GM15510 (cell line): ENCODE measurements around the gene ENPEP.

Experiments used
- POLR2A ChIP-seq: IDR thresholded peaks from 3 replicates; pipeline ENCODE4 v1.6.1; 2011; ENCODE audit warnings: borderline replicate concordance; ENCODE audit not compliant: insufficient read length; ENCODE audit errors: extremely low read depth

The ENPEP gene

GRCh38 chr4:110510955-110511544 lies 35.1 kb downstream of the ENPEP start:
- no peak for TF ChIP-seq POLR2A

- no peak for TF ChIP-seq POLR2A
Measured at GRCh38 chr4:110512901-110513300, 36.9 kb downstream of the ENPEP start.

- TF ChIP-seq POLR2A = no peak
Measured at GRCh38 chr4:110514889-110515479, 39.0 kb downstream of the ENPEP start.

- TF ChIP-seq POLR2A = no peak
Measured at GRCh38 chr4:110515676-110516075, 39.7 kb downstream of the ENPEP start.

GRCh38 chr4:110516106-110516922 lies 40.4 kb downstream of the ENPEP start:
- no peak for TF ChIP-seq POLR2A

- no peak for TF ChIP-seq POLR2A
Measured at GRCh38 chr4:110518889-110519490, 43.0 kb downstream of the ENPEP start.

- no peak for TF ChIP-seq POLR2A
Measured at GRCh38 chr4:110520886-110521285, 44.9 kb downstream of the ENPEP start.

GRCh38 chr4:110526589-110526988 lies 50.6 kb downstream of the ENPEP start:
- TF ChIP-seq POLR2A = no peak

GRCh38 chr4:110527156-110527555 lies 51.2 kb downstream of the ENPEP start:
- TF ChIP-seq POLR2A = no peak

- TF ChIP-seq POLR2A = no peak
Measured at GRCh38 chr4:110532901-110533589, 57.1 kb downstream of the ENPEP start.

- no peak for TF ChIP-seq POLR2A
Measured at GRCh38 chr4:110533590-110533910, 57.6 kb downstream of the ENPEP start.

GRCh38 chr4:110533940-110534339 lies 58.0 kb downstream of the ENPEP start:
- no peak for TF ChIP-seq POLR2A

GRCh38 chr4:110540581-110540980 lies 64.6 kb downstream of the ENPEP start:
- TF ChIP-seq POLR2A = no peak

GRCh38 chr4:110540982-110541451 lies 65.1 kb downstream of the ENPEP start:
- no peak for TF ChIP-seq POLR2A

- TF ChIP-seq POLR2A = no peak
Measured at GRCh38 chr4:110543577-110543976, 67.6 kb downstream of the ENPEP start.

- no peak for TF ChIP-seq POLR2A
Measured at GRCh38 chr4:110544594-110544993, 68.6 kb downstream of the ENPEP start.

- no peak for TF ChIP-seq POLR2A
Measured at GRCh38 chr4:110550260-110550659, 74.3 kb downstream of the ENPEP start.
